OCI-LY1 (cell line): ENCODE data around the gene NDRG4.

Experiments
- EZH2 ChIP-seq: fragments of 200-600 bp; sonication (generic), shearing (Covaris generic); IDR thresholded peaks from 2 replicates; pipeline ENCODE4 v1.8.0; 2017; ENCODE audit warnings: borderline replicate concordance, mixed run types, mild to moderate bottlenecking, antibody characterized with exemption, low read length, moderate library complexity, mixed read lengths
- TF ChIP-seq, protein P1 (sequence below): fragments of 200-600 bp; sonication (generic), shearing (Covaris generic); IDR thresholded peaks from 2 replicates; pipeline ENCODE4 v1.5.1; 2017; ENCODE audit warnings: mild to moderate bottlenecking, antibody characterized with exemption, low read length, moderate library complexity, mixed read lengths

DNA sequence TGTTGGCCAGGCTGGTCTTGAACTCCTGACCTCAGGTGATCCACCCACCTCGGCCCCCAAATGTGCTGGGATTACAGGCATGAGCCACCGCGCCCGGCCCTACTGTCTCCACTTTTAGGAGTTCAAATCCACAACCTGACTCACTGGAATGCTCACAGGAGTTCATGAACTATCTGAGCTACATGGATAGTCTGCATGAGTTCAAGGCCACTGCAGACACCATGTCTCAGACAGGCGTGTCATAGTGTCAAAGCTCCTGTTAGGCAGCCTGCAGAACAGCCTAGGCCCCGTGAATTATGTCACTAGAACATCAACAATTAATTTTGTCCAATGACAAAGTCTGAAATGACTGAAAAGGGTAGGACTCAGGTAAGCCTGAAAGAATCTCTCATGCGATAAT lies 38.3 kb upstream of the NDRG4 start:
- TF ChIP-seq, protein P1, sequence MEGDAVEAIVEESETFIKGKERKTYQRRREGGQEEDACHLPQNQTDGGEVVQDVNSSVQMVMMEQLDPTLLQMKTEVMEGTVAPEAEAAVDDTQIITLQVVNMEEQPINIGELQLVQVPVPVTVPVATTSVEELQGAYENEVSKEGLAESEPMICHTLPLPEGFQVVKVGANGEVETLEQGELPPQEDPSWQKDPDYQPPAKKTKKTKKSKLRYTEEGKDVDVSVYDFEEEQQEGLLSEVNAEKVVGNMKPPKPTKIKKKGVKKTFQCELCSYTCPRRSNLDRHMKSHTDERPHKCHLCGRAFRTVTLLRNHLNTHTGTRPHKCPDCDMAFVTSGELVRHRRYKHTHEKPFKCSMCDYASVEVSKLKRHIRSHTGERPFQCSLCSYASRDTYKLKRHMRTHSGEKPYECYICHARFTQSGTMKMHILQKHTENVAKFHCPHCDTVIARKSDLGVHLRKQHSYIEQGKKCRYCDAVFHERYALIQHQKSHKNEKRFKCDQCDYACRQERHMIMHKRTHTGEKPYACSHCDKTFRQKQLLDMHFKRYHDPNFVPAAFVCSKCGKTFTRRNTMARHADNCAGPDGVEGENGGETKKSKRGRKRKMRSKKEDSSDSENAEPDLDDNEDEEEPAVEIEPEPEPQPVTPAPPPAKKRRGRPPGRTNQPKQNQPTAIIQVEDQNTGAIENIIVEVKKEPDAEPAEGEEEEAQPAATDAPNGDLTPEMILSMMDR, result no peak
- TF ChIP-seq EZH2, result no peak
